Placental epithelial cell (primary cell): ENCODE results near the gene MAML3. TPM values are rescaled to one million over a fixed set of nuclear protein-coding genes. Genes with fewer than 3 reads are reported as not detected.

Experiments
- total RNA-seq: library from RNA; depleted of rRNA; stranded (reverse); fragments of >200 nt; gene quantifications from 2 replicates; pipeline ENCODE4 v1.2.3, GENCODE V29; 2012

The MAML3 gene
- total RNA-seq: 0.43 and 1.2 TPM in 2 replicates

GRCh38 chr4:140153718-140154571 lies at the start of gene MAML3:
Gene MAML3, minus strand, starts transcription at chr4:140154184. Its CDS starts 857 bp downstream, at chr4:140153327.

Other genes starting within 250 kb of the MAML3 start
- 49.1 and 69.0 TPM in 2 replicates for gene SCOC, start 219.5 kb upstream of the MAML3 start, total RNA-seq